Measurements from ENCODE around the gene CNOT2. TPM values are rescaled to one million over a fixed set of nuclear protein-coding genes. Genes with fewer than 3 reads are reported as not detected.

CNOT2 gene
- total RNA-seq, 1 experiment from 2014 or later: 82.9 TPM

- H2BK120ac ChIP-seq (ENCODE audit: low read depth, low read length, poor library complexity, severe bottlenecking): no peak overlapping the region
- no peak overlapping the region for H4K5ac ChIP-seq (ENCODE audit: insufficient read length, low read depth, low read length)
- no peak for TF ChIP-seq CTCF (conservative IDR thresholded peaks at IDR 0.05)
- no peak overlapping the region for H2BK20ac ChIP-seq (ENCODE audit: low read depth, low read length, poor library complexity, severe bottlenecking)
- no peak for DNase-seq
- no peak overlapping the region for H3K4ac ChIP-seq (ENCODE audit: low read depth, low read length)
- H3K4me3 Mint-ChIP-seq: no peak overlapping the region
- no peaks in the 10 kb centered on the region for H3K79me1 ChIP-seq (ENCODE audit: insufficient read depth, low read depth, low read length, poor library complexity, severe bottlenecking)
- no peak overlapping the region for H3K18ac ChIP-seq (ENCODE audit: insufficient read length, low read depth, low read length)
- H3K4me2 ChIP-seq (ENCODE audit: insufficient read depth, insufficient read length, low read length): no peak overlapping the region
- H2AK5ac ChIP-seq (ENCODE audit: insufficient read length, low read length): no peak overlapping the region
- no peaks in the 10 kb centered on the region for H3K23me2 ChIP-seq (ENCODE audit: insufficient read length, low read depth, low read length, poor library complexity, severe bottlenecking)
- H3K9ac ChIP-seq (ENCODE audit: extremely low read depth, insufficient read length, low read length): no peak overlapping the region
- H3K23ac ChIP-seq (ENCODE audit: insufficient read length, low read depth, low read length): no peak overlapping the region
- no peak overlapping the region for H4K8ac ChIP-seq (replicated peaks; ENCODE audit: insufficient read length, low read depth, low read length)
- H3K27me3 Mint-ChIP-seq (ENCODE audit: low read depth): no peaks in the 10 kb centered on the region
- no peaks in the 10 kb centered on the region for H3K79me2 ChIP-seq (ENCODE audit: insufficient read depth, low read length)
- no peak overlapping the region for H3K14ac ChIP-seq (ENCODE audit: insufficient read depth, low read length)
- no peak overlapping the region for H3K27ac Mint-ChIP-seq
- no peak overlapping the region for H3T11ph ChIP-seq (ENCODE audit: low read length)
- no peak overlapping the region for H2BK12ac ChIP-seq (ENCODE audit: insufficient read length, low read depth, low read length)
- no peak overlapping the region for H3K56ac ChIP-seq (ENCODE audit: insufficient read length, low read depth, low read length)
- H4K91ac ChIP-seq (ENCODE audit: insufficient read length, low read depth, low read length): no peak overlapping the region
- H3K27ac ChIP-seq (ENCODE audit: insufficient read length, low read depth, low read length): no peak overlapping the region
- no peaks in the 10 kb centered on the region for H3K4me1 Mint-ChIP-seq
- no peak overlapping the region for H2AFZ ChIP-seq (ENCODE audit: low read length)
- H2BK15ac ChIP-seq (ENCODE audit: low read depth, low read length): no peak overlapping the region
- no peaks in the 10 kb centered on the region for H3K9me3 ChIP-seq (ENCODE audit: control insufficient read depth, low read depth, low read length)
- H3K27me3 ChIP-seq (ENCODE audit: insufficient read depth, low read length): no peaks in the 10 kb centered on the region
- H2BK5ac ChIP-seq (ENCODE audit: insufficient read length, low read length): no peak overlapping the region
- no peaks in the 10 kb centered on the region for H4K20me1 ChIP-seq (ENCODE audit: control insufficient read depth, insufficient read depth, insufficient read length)
- H3K9me3 Mint-ChIP-seq: no peaks in the 10 kb centered on the region
- H3K36me3 Mint-ChIP-seq (ENCODE audit: insufficient read depth in 1 of 3, low read depth in 3 of 3): no peaks in the 10 kb centered on the region
- no CpG with 5 or more reads among the region's 2 CpGs for WGBS (ENCODE audit: extremely low coverage, insufficient read length, low lambda C conversion rate)
- H3K4me1 ChIP-seq (ENCODE audit: insufficient read depth, low read length): no peaks in the 10 kb centered on the region
Observed at GRCh38 chr12:70227911-70228310, 15.3 kb upstream of the CNOT2 start.

Measured in H9 (cell line).